Esophagus squamous epithelium (tissue), 4 donors: ENCODE results near the gene LPAR2.

Source experiments
- POLR2A ChIP-seq, 4 donors: fragments of 450-650 bp; IDR thresholded peaks; one replicate each; pipeline ENCODE4 v1.6.1; 2017; ENCODE audit warnings: antibody characterized with exemption in 4 of 4, mild to moderate bottlenecking in 4 of 4, moderate library complexity in 3 of 4
- TF ChIP-seq, protein P1 (sequence below), 6 experiments: fragments of 450-650 bp in 4 of 6; fragments of 200-600 bp in 2 of 6; sonication (generic) in 2 of 6; IDR thresholded peaks; one replicate each; pipeline ENCODE4 v1.5.1; 2016 to 2019; ENCODE audit warnings: antibody characterized with exemption in 6 of 6, mild to moderate bottlenecking in 4 of 6, moderate library complexity in 4 of 6

DNA sequence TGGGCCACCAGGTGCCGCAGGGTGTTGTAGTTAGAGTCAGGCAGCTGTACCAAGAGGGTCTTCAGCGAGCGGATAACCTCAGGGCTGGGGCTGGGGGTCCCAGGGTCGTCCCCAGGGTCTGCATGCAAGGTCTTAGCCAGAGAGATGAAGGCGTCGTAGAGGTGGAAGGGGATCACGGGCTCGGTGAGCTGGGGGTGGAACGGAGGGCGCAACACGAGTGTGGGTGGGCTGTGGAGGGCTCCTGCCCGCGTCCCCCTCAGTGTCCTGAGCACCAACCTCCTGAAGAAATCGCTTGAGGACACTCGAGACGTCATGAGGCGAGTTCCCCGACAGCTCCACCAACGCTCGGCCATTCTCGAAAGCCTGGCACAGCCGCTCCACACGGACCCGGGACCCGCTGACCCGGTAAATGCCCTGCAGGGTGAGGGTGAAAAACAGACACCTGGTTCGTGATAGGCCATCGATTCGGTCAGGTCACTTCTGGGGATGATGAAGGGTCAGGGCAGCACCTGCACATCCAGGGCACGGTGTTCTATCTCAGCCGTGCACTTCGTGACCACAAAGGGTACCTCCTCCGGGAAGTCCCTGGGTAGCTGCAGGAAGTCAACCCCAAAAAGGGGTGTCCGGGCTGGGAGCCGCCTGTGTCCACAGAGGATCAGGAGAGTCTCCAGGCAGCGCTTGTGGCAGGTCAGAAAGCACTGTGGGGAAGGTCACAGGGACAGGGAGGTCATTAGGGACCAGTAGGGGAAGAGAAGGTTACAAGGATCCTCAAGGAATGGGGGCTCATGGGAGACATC lies 6.7 kb upstream of the LPAR2 start:
- TF ChIP-seq, protein P1, sequence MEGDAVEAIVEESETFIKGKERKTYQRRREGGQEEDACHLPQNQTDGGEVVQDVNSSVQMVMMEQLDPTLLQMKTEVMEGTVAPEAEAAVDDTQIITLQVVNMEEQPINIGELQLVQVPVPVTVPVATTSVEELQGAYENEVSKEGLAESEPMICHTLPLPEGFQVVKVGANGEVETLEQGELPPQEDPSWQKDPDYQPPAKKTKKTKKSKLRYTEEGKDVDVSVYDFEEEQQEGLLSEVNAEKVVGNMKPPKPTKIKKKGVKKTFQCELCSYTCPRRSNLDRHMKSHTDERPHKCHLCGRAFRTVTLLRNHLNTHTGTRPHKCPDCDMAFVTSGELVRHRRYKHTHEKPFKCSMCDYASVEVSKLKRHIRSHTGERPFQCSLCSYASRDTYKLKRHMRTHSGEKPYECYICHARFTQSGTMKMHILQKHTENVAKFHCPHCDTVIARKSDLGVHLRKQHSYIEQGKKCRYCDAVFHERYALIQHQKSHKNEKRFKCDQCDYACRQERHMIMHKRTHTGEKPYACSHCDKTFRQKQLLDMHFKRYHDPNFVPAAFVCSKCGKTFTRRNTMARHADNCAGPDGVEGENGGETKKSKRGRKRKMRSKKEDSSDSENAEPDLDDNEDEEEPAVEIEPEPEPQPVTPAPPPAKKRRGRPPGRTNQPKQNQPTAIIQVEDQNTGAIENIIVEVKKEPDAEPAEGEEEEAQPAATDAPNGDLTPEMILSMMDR (IDR thresholded peaks at IDR 0.05) = no peak
- TF ChIP-seq POLR2A (IDR thresholded peaks at IDR 0.05) = no peak
